GM06990 (cell line): ENCODE results near the gene SOX18.
"Not testable (repeated sequence)": the region's sequence is repeated elsewhere in the genome, so short reads cannot be mapped to it uniquely, and the experiment has no call there.

Experiments
- DNase-seq: peaks from one replicate; pipeline ENCODE4 v3.0.0-alpha.2; 2011; ENCODE audit not compliant: insufficient read length; ENCODE audit errors: extremely low read depth
- H3K27me3 ChIP-seq: replicated peaks from 2 replicates; pipeline ENCODE4 v1.6.0; 2011; ENCODE audit warnings: low read length; ENCODE audit not compliant: control insufficient read depth, insufficient read depth
- H3K36me3 ChIP-seq: 2 replicates; pipeline ENCODE4 v1.5.1; 2011; ENCODE audit warnings: low read length; ENCODE audit not compliant: control insufficient read depth, insufficient read depth
- H3K4me3 ChIP-seq: replicated peaks from 2 replicates; pipeline ENCODE4 v1.5.1; 2011; ENCODE audit warnings: low read depth, mild to moderate bottlenecking, control low read depth, low read length
- CTCF ChIP-seq: IDR thresholded peaks from 2 replicates; pipeline ENCODE4 v1.5.1; 2011; ENCODE audit warnings: low read length, control low read depth, mild to moderate bottlenecking, inconsistent platforms; ENCODE audit not compliant: insufficient read depth, poor library complexity, severe bottlenecking

Gene SOX18

GRCh38 chr20:64093013-64093503 is 43.6 kb upstream of the SOX18 start:
- peaks cover 3% of the 10 kb centered on the region; the same call in 1 of the 2 replicates for H3K27me3 ChIP-seq
- H3K36me3 ChIP-seq, result no peaks in the 10 kb centered on the region
- DNase-seq, result no peak
- H3K4me3 ChIP-seq, result no peak overlapping the region
- no peak for TF ChIP-seq CTCF

GRCh38 chr20:64092258-64093012 is 43.0 kb upstream of the SOX18 start:
- DNase-seq, result no peak
- H3K36me3 ChIP-seq, result no peaks in the 10 kb centered on the region
- H3K4me3 ChIP-seq, result no peak overlapping the region
- TF ChIP-seq CTCF, result no peak
- peaks cover 3% of the 10 kb centered on the region; the same call in 1 of the 2 replicates for H3K27me3 ChIP-seq

GRCh38 chr20:64091770-64092169 is 42.3 kb upstream of the SOX18 start:
- H3K27me3 ChIP-seq, result peaks cover 3% of the 10 kb centered on the region; the same call in 1 of the 2 replicates
- DNase-seq, result no peak
- no peak for TF ChIP-seq CTCF

GRCh38 chr20:64091340-64091739 is 41.9 kb upstream of the SOX18 start:
- DNase-seq, result no peak
- TF ChIP-seq CTCF, result no peak
- H3K4me3 ChIP-seq, result no peak overlapping the region
- H3K27me3 ChIP-seq, result peaks cover 3% of the 10 kb centered on the region; the same call in 1 of the 2 replicates
- no peaks in the 10 kb centered on the region for H3K36me3 ChIP-seq

More at GRCh38 chr20:64091770-64092169, 42.3 kb upstream of the SOX18 start:
- H3K36me3 ChIP-seq, result no peaks in the 10 kb centered on the region
- H3K4me3 ChIP-seq, result no peak overlapping the region

GRCh38 chr20:64090165-64090564 is 40.7 kb upstream of the SOX18 start:
- Histone ChIP-seq H3K36me3 (no peaks in the 10 kb centered on the region), H3K4me3 (no peak overlapping the region), H3K27me3 (peaks cover 3% of the 10 kb centered on the region; the same call in 1 of the 2 replicates)
- TF ChIP-seq CTCF, result no peak
- DNase-seq, result no peak

GRCh38 chr20:64088586-64088985 is 39.1 kb upstream of the SOX18 start:
- not testable (repeated sequence) for DNase-seq

GRCh38 chr20:64087226-64087825 is 37.9 kb upstream of the SOX18 start:
- not testable (repeated sequence) for H3K27me3 ChIP-seq, H3K4me3 ChIP-seq, DNase-seq, H3K36me3 ChIP-seq

More at GRCh38 chr20:64088586-64088985, 39.1 kb upstream of the SOX18 start:
- H3K4me3 ChIP-seq, H3K27me3 ChIP-seq, H3K36me3 ChIP-seq: not testable (repeated sequence)
